Measurements from ENCODE around the gene ABCF2. TPM values are rescaled to one million over a fixed set of nuclear protein-coding genes. Genes with fewer than 3 reads are reported as not detected.

The ABCF2 gene
- total RNA-seq, 1 experiment from 2014 or later: 63.7 TPM

DNA sequence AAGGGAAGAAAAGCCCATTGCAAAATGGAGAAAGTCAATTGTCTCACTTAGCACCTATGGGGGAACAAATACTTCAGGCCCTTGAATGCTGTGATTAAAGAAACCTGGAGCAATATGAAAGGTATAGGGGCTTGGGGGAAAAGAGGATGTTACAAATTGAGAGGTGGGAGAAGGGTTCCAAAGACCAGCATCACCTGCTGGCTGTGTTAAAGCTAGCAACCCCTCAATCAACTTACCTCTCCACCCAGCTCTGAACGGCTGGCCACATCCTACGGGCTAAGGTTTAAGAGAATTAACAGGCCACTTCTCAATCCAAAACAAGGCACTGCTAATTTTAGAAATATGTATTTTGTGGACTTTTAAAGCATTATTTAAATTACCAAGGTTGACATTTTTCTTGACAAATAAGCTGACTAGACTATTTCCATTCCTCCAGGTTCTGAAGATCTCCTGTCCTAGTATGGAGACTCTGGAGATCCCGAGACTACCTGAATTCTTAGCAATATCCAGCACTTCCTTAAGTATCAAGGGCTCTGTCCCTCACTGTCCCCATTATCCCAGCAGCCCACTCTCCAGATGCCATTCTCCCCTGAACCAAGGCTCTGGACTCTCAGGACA lies 15.7 kb downstream of the ABCF2 start:
- ChIA-PET POLR2A (interaction anchor here (1.2 kb wide), 1 partner anchor 16 kb away, joined by 3 read pairs; no protein-coding TSS in a partner anchor), RAD21 (ENCODE audit: low non-redundant PET in 1 of 2, low total read pairs in 2 of 2, uncharacterized antibody in 2 of 2, unreplicated experiment in 2 of 2) (no interaction called here), CTCF (no interaction called here)
- Histone ChIP-seq H3K9me2 (ENCODE audit: insufficient read depth) (no peaks in the 10 kb centered on the region), H3K27me3 (ENCODE audit: insufficient read depth, low read length) (no peaks in the 10 kb centered on the region), H3K4me2 (ENCODE audit: low read length) (no peak overlapping the region), H3K4me1 (ENCODE audit: control insufficient read depth in 1 of 2, insufficient read depth in 2 of 2, low read length in 2 of 2) (no peaks in the 10 kb centered on the region), H4K20me1 (ENCODE audit: insufficient read depth) (no peaks in the 10 kb centered on the region), H3K9ac (ENCODE audit: low read length) (no peak overlapping the region), H3K79me2 (ENCODE audit: insufficient read depth, low read length) (no peaks in the 10 kb centered on the region), H3K4me3 (replicated peaks in 1 of 2; ENCODE audit: low read depth in 1 of 2, low read length in 2 of 2) (no peak overlapping the region), H3K27ac (ENCODE audit: low read depth, low read length) (no peak overlapping the region), H2AFZ (ENCODE audit: low read depth, low read length, poor library complexity, severe bottlenecking) (no peak overlapping the region), H3K9me3 (ENCODE audit: control insufficient read depth in 1 of 2, insufficient read depth in 1 of 2, low read depth in 1 of 2, low read length in 2 of 2) (no peaks in the 10 kb centered on the region), H3K36me3 (ENCODE audit: control insufficient read depth in 1 of 2, insufficient read depth in 2 of 2, low read length in 2 of 2) (peaks cover 18 to 35% of the 10 kb centered on the region in 2 experiments; a peak in 3 of 4 replicates)
- no peak for DNase-seq (ENCODE audit: low read depth, low spot score)
- intact Hi-C loops (cut with micrococcal nuclease): no loop called here
- BruUV-seq (replicated peaks): no TSS peak
- TF ChIP-seq FOSL1 (IDR thresholded peaks at IDR 0.05; ENCODE audit: low read depth) (no peak), EGR1 (IDR thresholded peaks at IDR 0.05; ENCODE audit: low read depth) (no peak), JUND (IDR thresholded peaks at IDR 0.05) (no peak), SIN3A (IDR thresholded peaks at IDR 0.05; ENCODE audit: low read depth) (no peak), SP1 (IDR thresholded peaks at IDR 0.05; ENCODE audit: low read depth) (no peak), ZNF274 (IDR thresholded peaks at IDR 0.05; ENCODE audit: low read depth, low read length) (no peak), SRF (IDR thresholded peaks at IDR 0.05; ENCODE audit: low read depth) (no peak), POLR2A (IDR thresholded peaks at IDR 0.05; ENCODE audit: borderline replicate concordance, extremely low read depth, insufficient read depth, insufficient read length) (no peak), CBX3 (IDR thresholded peaks at IDR 0.05; ENCODE audit: low read depth) (no peak), TCF7L2 (IDR thresholded peaks at IDR 0.05; ENCODE audit: borderline replicate concordance, extremely low read depth, insufficient read depth, insufficient read length) (no peak), EZH2phosphoT487 (IDR thresholded peaks at IDR 0.05; ENCODE audit: borderline replicate concordance) (no peak), ZFX (IDR thresholded peaks at IDR 0.05) (no peak), YY1 (IDR thresholded peaks at IDR 0.05; ENCODE audit: extremely low read depth, insufficient replicate concordance, low read depth, low read length) (no peak), POLR2AphosphoS5 (IDR thresholded peaks at IDR 0.05; ENCODE audit: low read depth, low read length) (no peak; the same call in 1 of the 2 replicates)
- TF ChIP-seq, protein P1, sequence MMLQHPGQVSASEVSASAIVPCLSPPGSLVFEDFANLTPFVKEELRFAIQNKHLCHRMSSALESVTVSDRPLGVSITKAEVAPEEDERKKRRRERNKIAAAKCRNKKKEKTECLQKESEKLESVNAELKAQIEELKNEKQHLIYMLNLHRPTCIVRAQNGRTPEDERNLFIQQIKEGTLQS (IDR thresholded peaks at IDR 0.05): no peak
- TF ChIP-seq, protein P2, sequence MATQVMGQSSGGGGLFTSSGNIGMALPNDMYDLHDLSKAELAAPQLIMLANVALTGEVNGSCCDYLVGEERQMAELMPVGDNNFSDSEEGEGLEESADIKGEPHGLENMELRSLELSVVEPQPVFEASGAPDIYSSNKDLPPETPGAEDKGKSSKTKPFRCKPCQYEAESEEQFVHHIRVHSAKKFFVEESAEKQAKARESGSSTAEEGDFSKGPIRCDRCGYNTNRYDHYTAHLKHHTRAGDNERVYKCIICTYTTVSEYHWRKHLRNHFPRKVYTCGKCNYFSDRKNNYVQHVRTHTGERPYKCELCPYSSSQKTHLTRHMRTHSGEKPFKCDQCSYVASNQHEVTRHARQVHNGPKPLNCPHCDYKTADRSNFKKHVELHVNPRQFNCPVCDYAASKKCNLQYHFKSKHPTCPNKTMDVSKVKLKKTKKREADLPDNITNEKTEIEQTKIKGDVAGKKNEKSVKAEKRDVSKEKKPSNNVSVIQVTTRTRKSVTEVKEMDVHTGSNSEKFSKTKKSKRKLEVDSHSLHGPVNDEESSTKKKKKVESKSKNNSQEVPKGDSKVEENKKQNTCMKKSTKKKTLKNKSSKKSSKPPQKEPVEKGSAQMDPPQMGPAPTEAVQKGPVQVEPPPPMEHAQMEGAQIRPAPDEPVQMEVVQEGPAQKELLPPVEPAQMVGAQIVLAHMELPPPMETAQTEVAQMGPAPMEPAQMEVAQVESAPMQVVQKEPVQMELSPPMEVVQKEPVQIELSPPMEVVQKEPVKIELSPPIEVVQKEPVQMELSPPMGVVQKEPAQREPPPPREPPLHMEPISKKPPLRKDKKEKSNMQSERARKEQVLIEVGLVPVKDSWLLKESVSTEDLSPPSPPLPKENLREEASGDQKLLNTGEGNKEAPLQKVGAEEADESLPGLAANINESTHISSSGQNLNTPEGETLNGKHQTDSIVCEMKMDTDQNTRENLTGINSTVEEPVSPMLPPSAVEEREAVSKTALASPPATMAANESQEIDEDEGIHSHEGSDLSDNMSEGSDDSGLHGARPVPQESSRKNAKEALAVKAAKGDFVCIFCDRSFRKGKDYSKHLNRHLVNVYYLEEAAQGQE (IDR thresholded peaks at IDR 0.05; ENCODE audit: low read depth): no peak
- TF ChIP-seq, protein P3, sequence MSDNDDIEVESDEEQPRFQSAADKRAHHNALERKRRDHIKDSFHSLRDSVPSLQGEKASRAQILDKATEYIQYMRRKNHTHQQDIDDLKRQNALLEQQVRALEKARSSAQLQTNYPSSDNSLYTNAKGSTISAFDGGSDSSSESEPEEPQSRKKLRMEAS (IDR thresholded peaks at IDR 0.05): no peak
- peak; percentile 18; the same call in 1 of the 2 replicates for ATAC-seq
